HepG2 (cell line): ENCODE measurements around the gene EMILIN1. TPM values are rescaled to one million over a fixed set of nuclear protein-coding genes. Genes with fewer than 3 reads are reported as not detected.

Experiments
- ASH2L ChIP-seq: fragments of 300-600, 200-600 bp; sonication (generic); IDR thresholded peaks from 2 replicates; pipeline ENCODE4 v1.7.0; 2017; ENCODE audit warnings: low read depth, mild to moderate bottlenecking, moderate library complexity, mixed read lengths, low read length; ENCODE audit not compliant: insufficient read length
- ATAD3A ChIP-seq: sonication (generic); formaldehyde crosslinking; IDR thresholded peaks from 2 replicates; pipeline ENCODE4 v1.4.0; 2020; ENCODE audit warnings: missing genetic modification reagents
- E2F5 ChIP-seq: sonication (generic); formaldehyde crosslinking; conservative IDR thresholded peaks from 2 replicates; pipeline ENCODE4 v1.4.0; 2020; ENCODE audit warnings: missing genetic modification reagents
- FUBP1 ChIP-seq: sonication (generic); formaldehyde crosslinking; IDR thresholded peaks from 2 replicates; pipeline ENCODE4 v1.5.1; 2020; ENCODE audit warnings: missing genetic modification reagents, mild to moderate bottlenecking, borderline replicate concordance
- GPN1 ChIP-seq: sonication (generic); formaldehyde crosslinking; IDR thresholded peaks from 2 replicates; pipeline ENCODE4 v1.5.1; 2020; ENCODE audit warnings: missing genetic modification reagents, borderline replicate concordance
- KMT2B ChIP-seq: IDR thresholded peaks from 2 replicates; pipeline ENCODE4 v1.6.1; 2016; ENCODE audit warnings: missing genetic modification reagents, missing compliant biosample characterization
- MIER3 ChIP-seq: IDR thresholded peaks from 2 replicates; pipeline ENCODE4 v1.6.1; 2016; ENCODE audit warnings: missing compliant biosample characterization, borderline replicate concordance
- MYNN ChIP-seq: sonication (generic); formaldehyde crosslinking; IDR thresholded peaks from 2 replicates; pipeline ENCODE4 v1.4.0; 2020; ENCODE audit warnings: mild to moderate bottlenecking, low read depth, missing genetic modification reagents
- NFATC3 ChIP-seq: sonication (generic); formaldehyde crosslinking; IDR thresholded peaks from 2 replicates; pipeline ENCODE4 v1.5.1; 2020; ENCODE audit warnings: mild to moderate bottlenecking, missing genetic modification reagents
- PAWR ChIP-seq: sonication (generic); formaldehyde crosslinking; IDR thresholded peaks from 2 replicates; pipeline ENCODE4 v1.4.0; 2020; ENCODE audit warnings: missing genetic modification reagents, mild to moderate bottlenecking, borderline replicate concordance
- PTBP1 ChIP-seq: fragments of 200-400 bp; formaldehyde crosslinking; IDR thresholded peaks from 2 replicates; pipeline ENCODE4 v1.6.1; 2018; ENCODE audit warnings: low read length, low read depth; ENCODE audit not compliant: poor library complexity, severe bottlenecking
- RARG ChIP-seq: sonication (generic); formaldehyde crosslinking; IDR thresholded peaks from 2 replicates; pipeline ENCODE4 v1.4.0; 2020; ENCODE audit warnings: low read depth, mild to moderate bottlenecking, missing genetic modification reagents
- SP5 ChIP-seq: IDR thresholded peaks from 2 replicates; pipeline ENCODE4 v1.6.1; 2016; ENCODE audit warnings: low read depth, borderline replicate concordance
- YY1 ChIP-seq: IDR thresholded peaks from 2 replicates; pipeline ENCODE4 v1.6.1; 2011; ENCODE audit warnings: low read length, low read depth, moderate library complexity, mild to moderate bottlenecking; ENCODE audit not compliant: insufficient read depth, insufficient replicate concordance
- ZFP36L2 ChIP-seq: sonication (generic); formaldehyde crosslinking; IDR thresholded peaks from 2 replicates; pipeline ENCODE4 v1.4.0; 2020; ENCODE audit warnings: missing genetic modification reagents
- ZFP62 ChIP-seq: sonication (generic); formaldehyde crosslinking; IDR thresholded peaks from 2 replicates; pipeline ENCODE4 v1.4.0; 2020; ENCODE audit warnings: missing genetic modification reagents
- ZIK1 ChIP-seq: sonication (generic); formaldehyde crosslinking; IDR thresholded peaks from 2 replicates; pipeline ENCODE4 v1.5.0; 2020; ENCODE audit warnings: mild to moderate bottlenecking, low read depth, missing genetic modification reagents, borderline replicate concordance
- ZNF224 ChIP-seq: sonication (generic); formaldehyde crosslinking; IDR thresholded peaks from 2 replicates; pipeline ENCODE4 v1.5.0; 2020; ENCODE audit warnings: mild to moderate bottlenecking, missing genetic modification reagents
- ZNF331 ChIP-seq: sonication (generic); formaldehyde crosslinking; IDR thresholded peaks from 2 replicates; pipeline ENCODE4 v1.4.0; 2020; ENCODE audit warnings: missing genetic modification reagents
- ZNF333 ChIP-seq: sonication (generic); formaldehyde crosslinking; IDR thresholded peaks from 2 replicates; pipeline ENCODE4 v1.4.0; 2020; ENCODE audit warnings: mild to moderate bottlenecking, missing genetic modification reagents, borderline replicate concordance
- ZNF337 ChIP-seq: sonication (generic); formaldehyde crosslinking; IDR thresholded peaks from 2 replicates; pipeline ENCODE4 v1.5.1; 2020; ENCODE audit warnings: missing genetic modification reagents, low read depth, mild to moderate bottlenecking, borderline replicate concordance
- ZNF546 ChIP-seq: sonication (generic); formaldehyde crosslinking; conservative IDR thresholded peaks from 2 replicates; pipeline ENCODE4 v1.8.1; 2023; ENCODE audit warnings: mild to moderate bottlenecking, missing genetic modification reagents
- ZNF557 ChIP-seq: sonication (generic); formaldehyde crosslinking; IDR thresholded peaks from 2 replicates; pipeline ENCODE4 v1.4.0; 2020; ENCODE audit warnings: missing genetic modification reagents
- ZNF567 ChIP-seq: sonication (generic); formaldehyde crosslinking; IDR thresholded peaks from 2 replicates; pipeline ENCODE4 v1.8.1; 2023; ENCODE audit warnings: mild to moderate bottlenecking, missing genetic modification reagents, borderline replicate concordance
- ZSCAN31 ChIP-seq: sonication (generic); formaldehyde crosslinking; IDR thresholded peaks from 2 replicates; pipeline ENCODE4 v1.5.0; 2020; ENCODE audit warnings: low read depth, mild to moderate bottlenecking, missing genetic modification reagents
- polyA plus RNA-seq, 8 experiments: library from polyadenylated mRNA; depleted of rRNA in 3 of 8; stranded (reverse) in 7 of 8; unstranded in 1 of 8; fragments of >200 nt; fragmentation: Illumina TruSeq in 4 of 8; extraction: Trizol in 4 of 8; gene quantifications; 2 replicates each; pipeline versions ENCODE4 v1.2.1 to v1.2.3, GENCODE V29; 2011 to 2016; ENCODE audit warnings: low read depth in 4 of 8, missing spikeins in 1 of 8, mixed read lengths in 1 of 8; ENCODE audit not compliant: insufficient read depth in 1 of 8
- total RNA-seq, 5 experiments: library from RNA; depleted of rRNA; stranded (reverse); fragments of >200 nt; fragmentation: Illumina TruSeq; extraction: Trizol; gene quantifications; 2 replicates each; pipeline ENCODE4 v1.2.3, GENCODE V29; 2016; ENCODE audit warnings: low read depth in 1 of 5
- TF ChIP-seq, protein P1 (sequence below): sonication (generic); formaldehyde crosslinking; IDR thresholded peaks from 2 replicates; pipeline ENCODE4 v1.4.0; 2020; ENCODE audit warnings: missing genetic modification reagents

The EMILIN1 gene
- total and polyA plus RNA-seq, 2 of the 13 experiments (the other 11 are each of a cell fraction or from before 2014, with no cell fraction given) = 8.1 to 9.7 TPM

- no peak for TF ChIP-seq YY1
- 0 out of 2 replicates have a peak, but pooled peaks have one; percentile 69 for TF ChIP-seq ZNF224 (CRISPR knock-in tag)
- no peak for TF ChIP-seq GPN1 (CRISPR knock-in tag)
- TF ChIP-seq MYNN = no peak
- no peak for TF ChIP-seq E2F5 (CRISPR knock-in tag)
- TF ChIP-seq KMT2B (CRISPR knock-in tag) = no peak
- peak; percentile 48; the same call in 1 of the 2 replicates for TF ChIP-seq ZSCAN31 (CRISPR knock-in tag)
- peak; percentile 17; the same call in 1 of the 2 replicates for TF ChIP-seq MIER3 (CRISPR knock-in tag)
- TF ChIP-seq ATAD3A (CRISPR knock-in tag) = no peak
- no peak for TF ChIP-seq ZNF337
- TF ChIP-seq, protein P1, sequence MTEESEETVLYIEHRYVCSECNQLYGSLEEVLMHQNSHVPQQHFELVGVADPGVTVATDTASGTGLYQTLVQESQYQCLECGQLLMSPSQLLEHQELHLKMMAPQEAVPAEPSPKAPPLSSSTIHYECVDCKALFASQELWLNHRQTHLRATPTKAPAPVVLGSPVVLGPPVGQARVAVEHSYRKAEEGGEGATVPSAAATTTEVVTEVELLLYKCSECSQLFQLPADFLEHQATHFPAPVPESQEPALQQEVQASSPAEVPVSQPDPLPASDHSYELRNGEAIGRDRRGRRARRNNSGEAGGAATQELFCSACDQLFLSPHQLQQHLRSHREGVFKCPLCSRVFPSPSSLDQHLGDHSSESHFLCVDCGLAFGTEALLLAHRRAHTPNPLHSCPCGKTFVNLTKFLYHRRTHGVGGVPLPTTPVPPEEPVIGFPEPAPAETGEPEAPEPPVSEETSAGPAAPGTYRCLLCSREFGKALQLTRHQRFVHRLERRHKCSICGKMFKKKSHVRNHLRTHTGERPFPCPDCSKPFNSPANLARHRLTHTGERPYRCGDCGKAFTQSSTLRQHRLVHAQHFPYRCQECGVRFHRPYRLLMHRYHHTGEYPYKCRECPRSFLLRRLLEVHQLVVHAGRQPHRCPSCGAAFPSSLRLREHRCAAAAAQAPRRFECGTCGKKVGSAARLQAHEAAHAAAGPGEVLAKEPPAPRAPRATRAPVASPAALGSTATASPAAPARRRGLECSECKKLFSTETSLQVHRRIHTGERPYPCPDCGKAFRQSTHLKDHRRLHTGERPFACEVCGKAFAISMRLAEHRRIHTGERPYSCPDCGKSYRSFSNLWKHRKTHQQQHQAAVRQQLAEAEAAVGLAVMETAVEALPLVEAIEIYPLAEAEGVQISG (CRISPR knock-in tag) = no peak; the same call in 1 of the 2 replicates
- no peak for TF ChIP-seq PTBP1
- no peak for TF ChIP-seq ZFP62 (CRISPR knock-in tag)
- TF ChIP-seq RARG = no peak
- no peak for TF ChIP-seq ZNF333 (CRISPR knock-in tag)
- no peak for TF ChIP-seq ASH2L
- no peak for TF ChIP-seq ZNF567 (CRISPR knock-in tag)
- no peak for TF ChIP-seq NFATC3
- no peak for TF ChIP-seq ZIK1 (CRISPR knock-in tag)
- no peak for TF ChIP-seq FUBP1 (CRISPR knock-in tag)
- TF ChIP-seq SP5 (CRISPR knock-in tag) = no peak
- TF ChIP-seq ZNF331 (CRISPR knock-in tag) = no peak
- TF ChIP-seq ZFP36L2 (CRISPR knock-in tag) = no peak
- TF ChIP-seq ZNF557 (CRISPR knock-in tag) = no peak
- no peak for TF ChIP-seq PAWR (CRISPR knock-in tag)
- TF ChIP-seq ZNF546 (CRISPR knock-in tag) = no peak
These were observed 54.9 kb downstream of the EMILIN1 start (continued) for GRCh38 chr2:27133195-27133875.
